Retinal pigment epithelial cell (primary cell): Measurements from ENCODE around the gene DSE.

Experiments used
- DNase-seq: peaks from one replicate; pipeline ENCODE4 v3.0.0-alpha.2; 2010; ENCODE audit warnings: low read depth
- H3K4me3 ChIP-seq: 2 replicates; pipeline ENCODE4 v1.5.1; 2011; ENCODE audit warnings: mild to moderate bottlenecking, low read length, control low read depth, moderate library complexity
- TF ChIP-seq, protein P1 (sequence below): conservative IDR thresholded peaks from 2 replicates; pipeline ENCODE4 v1.5.1; 2011; ENCODE audit warnings: low read depth, low read length, control low read depth, inconsistent platforms

Gene DSE

DNA sequence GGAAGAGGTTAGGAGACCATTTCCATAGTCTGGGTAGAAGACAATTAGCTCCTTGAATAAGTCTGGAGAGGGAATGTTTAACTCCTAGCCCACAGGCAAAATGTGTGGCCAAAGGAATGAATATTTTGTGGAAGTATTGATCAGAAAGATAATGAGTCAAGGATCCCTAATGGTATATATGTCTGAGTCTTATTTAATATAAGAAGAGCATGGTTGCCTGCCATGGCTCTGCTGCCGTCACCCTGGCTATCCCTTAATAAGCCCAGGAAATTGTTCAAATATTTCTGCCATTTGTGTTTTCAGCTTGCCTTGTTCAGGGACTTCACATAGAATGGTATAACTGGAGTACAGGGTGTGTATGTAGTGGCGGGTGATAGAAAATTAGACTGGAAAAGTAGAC, 72.4 kb downstream of the DSE start:
- no peak for DNase-seq
- no peak overlapping the region for H3K4me3 ChIP-seq
- TF ChIP-seq, protein P1, sequence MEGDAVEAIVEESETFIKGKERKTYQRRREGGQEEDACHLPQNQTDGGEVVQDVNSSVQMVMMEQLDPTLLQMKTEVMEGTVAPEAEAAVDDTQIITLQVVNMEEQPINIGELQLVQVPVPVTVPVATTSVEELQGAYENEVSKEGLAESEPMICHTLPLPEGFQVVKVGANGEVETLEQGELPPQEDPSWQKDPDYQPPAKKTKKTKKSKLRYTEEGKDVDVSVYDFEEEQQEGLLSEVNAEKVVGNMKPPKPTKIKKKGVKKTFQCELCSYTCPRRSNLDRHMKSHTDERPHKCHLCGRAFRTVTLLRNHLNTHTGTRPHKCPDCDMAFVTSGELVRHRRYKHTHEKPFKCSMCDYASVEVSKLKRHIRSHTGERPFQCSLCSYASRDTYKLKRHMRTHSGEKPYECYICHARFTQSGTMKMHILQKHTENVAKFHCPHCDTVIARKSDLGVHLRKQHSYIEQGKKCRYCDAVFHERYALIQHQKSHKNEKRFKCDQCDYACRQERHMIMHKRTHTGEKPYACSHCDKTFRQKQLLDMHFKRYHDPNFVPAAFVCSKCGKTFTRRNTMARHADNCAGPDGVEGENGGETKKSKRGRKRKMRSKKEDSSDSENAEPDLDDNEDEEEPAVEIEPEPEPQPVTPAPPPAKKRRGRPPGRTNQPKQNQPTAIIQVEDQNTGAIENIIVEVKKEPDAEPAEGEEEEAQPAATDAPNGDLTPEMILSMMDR = no peak

GRCh38 chr6:116444092-116444491, 73.3 kb downstream of the DSE start:
- no peak overlapping the region for H3K4me3 ChIP-seq
- DNase-seq = peak; percentile 15
- TF ChIP-seq, protein P1 = peak; percentile 68

DNA sequence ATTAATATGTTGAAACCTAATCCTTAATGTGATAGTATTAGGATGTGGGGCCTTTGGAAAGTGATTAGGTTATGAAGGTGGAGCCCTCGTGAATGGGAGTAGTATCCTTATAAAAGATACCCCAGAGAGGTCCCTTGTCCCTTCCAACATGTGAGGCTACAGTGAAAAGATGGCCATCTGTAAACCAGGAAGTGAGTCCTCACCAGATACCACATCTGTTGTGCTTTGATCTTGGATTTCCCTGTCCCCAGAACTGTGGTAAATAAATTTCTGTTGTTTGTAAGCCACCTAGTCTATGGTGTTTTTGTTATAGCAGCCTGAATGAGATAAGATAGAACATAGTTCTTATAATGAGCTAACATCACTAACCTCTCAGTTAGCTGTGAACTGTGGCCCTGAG, 73.8 kb downstream of the DSE start:
- H3K4me3 ChIP-seq = no peak overlapping the region
- TF ChIP-seq, protein P1 = no peak
- DNase-seq = no peak

GRCh38 chr6:116445102-116445501, 74.4 kb downstream of the DSE start:
- H3K4me3 ChIP-seq = no peak overlapping the region
- TF ChIP-seq, protein P1 = no peak
- no peak for DNase-seq

GRCh38 chr6:116446399-116446798, 75.7 kb downstream of the DSE start:
- DNase-seq = no peak
- no peak overlapping the region for H3K4me3 ChIP-seq
- TF ChIP-seq, protein P1 = no peak

GRCh38 chr6:116447052-116447451, 76.3 kb downstream of the DSE start:
- no peak overlapping the region for H3K4me3 ChIP-seq
- TF ChIP-seq, protein P1 = no peak
- no peak for DNase-seq

- no peak overlapping the region for H3K4me3 ChIP-seq
- TF ChIP-seq, protein P1 = no peak
- DNase-seq = peak; percentile 15
Measured at GRCh38 chr6:116447496-116448011, 76.8 kb downstream of the DSE start.
